ENCODE results near the gene PTPRA. TPM values are rescaled to one million over a fixed set of nuclear protein-coding genes. Genes with fewer than 3 reads are reported as not detected.

PTPRA gene
- total RNA-seq, 2 donors from 2014 or later = 36.7 to 42.7 TPM

- peaks cover 29% of the 10 kb centered on the region for H3K36me3 ChIP-seq
- DNase-seq (ENCODE audit: low spot score) = no peak
- TF ChIP-seq CTCF (IDR thresholded peaks at IDR 0.05) = no peak
Observed at GRCh38 chr20:2866236-2866635, 7.0 kb upstream of the PTPRA start.

GRCh38 chr20:2867081-2867864 lies 6.0 kb upstream of the PTPRA start:
- Histone ChIP-seq H3K9me3 (no peaks in the 10 kb centered on the region), H3K27ac (no peak overlapping the region), H3K27me3 (replicated peaks; ENCODE audit: insufficient read depth) (no peaks in the 10 kb centered on the region), H3K4me3 (no peak overlapping the region), H3K4me1 (ENCODE audit: control insufficient read depth in 1 of 2, low read depth in 2 of 2) (peaks cover 3 to 9% of the 10 kb centered on the region in 2 donors), H3K36me3 (peaks cover 26% of the 10 kb centered on the region)
- ATAC-seq (ENCODE audit: insufficient number of reproducible peaks, low FRiP score, low read depth) = no peak
- no peak for TF ChIP-seq CTCF (IDR thresholded peaks at IDR 0.05)
- DNase-seq (ENCODE audit: low spot score) = no peak

More at GRCh38 chr20:2866236-2866635, 7.0 kb upstream of the PTPRA start:
- Histone ChIP-seq H3K27ac (no peak overlapping the region), H3K9me3 (no peaks in the 10 kb centered on the region), H3K4me3 (no peak overlapping the region), H3K27me3 (replicated peaks; ENCODE audit: insufficient read depth) (no peaks in the 10 kb centered on the region), H3K4me1 (ENCODE audit: control insufficient read depth in 1 of 2, low read depth in 2 of 2) (peaks cover 0 to 3% of the 10 kb centered on the region in 2 donors)
- ATAC-seq (ENCODE audit: insufficient number of reproducible peaks, low FRiP score, low read depth) = no peak

GRCh38 chr20:2869381-2869780 lies 3.9 kb upstream of the PTPRA start:
- ATAC-seq (ENCODE audit: insufficient number of reproducible peaks, low FRiP score, low read depth) (no peak), DNase-seq (ENCODE audit: low spot score) (no peak)
- no peaks in the 10 kb centered on the region for H3K9me3 ChIP-seq
- H3K4me3 ChIP-seq = no peak overlapping the region
- no peak overlapping the region for H3K27ac ChIP-seq
- peaks cover 5 to 20% of the 10 kb centered on the region in 2 donors for H3K4me1 ChIP-seq (ENCODE audit: control insufficient read depth in 1 of 2, low read depth in 2 of 2)
- no peak for TF ChIP-seq CTCF (IDR thresholded peaks at IDR 0.05)
- H3K27me3 ChIP-seq (replicated peaks; ENCODE audit: insufficient read depth) = no peaks in the 10 kb centered on the region
- peaks cover 14% of the 10 kb centered on the region for H3K36me3 ChIP-seq

GRCh38 chr20:2871111-2871465 lies 2.2 kb upstream of the PTPRA start:
- Histone ChIP-seq H3K27me3 (replicated peaks; ENCODE audit: insufficient read depth) (no peaks in the 10 kb centered on the region), H3K4me1 (ENCODE audit: control insufficient read depth in 1 of 2, low read depth in 2 of 2) (peaks cover 11 to 37% of the 10 kb centered on the region in 2 donors), H3K27ac (no peak overlapping the region), H3K4me3 (no peak overlapping the region), H3K9me3 (no peaks in the 10 kb centered on the region), H3K36me3 (peaks cover 2% of the 10 kb centered on the region)
- ATAC-seq (ENCODE audit: insufficient number of reproducible peaks, low FRiP score, low read depth) (no peak), DNase-seq (ENCODE audit: low spot score) (no peak)
- TF ChIP-seq CTCF (IDR thresholded peaks at IDR 0.05) = no peak

GRCh38 chr20:2871661-2872458 lies 1.4 kb upstream of the PTPRA start:
- Histone ChIP-seq H3K27me3 (replicated peaks; ENCODE audit: insufficient read depth) (no peaks in the 10 kb centered on the region), H3K4me3 (peak overlapping the region; percentile 98), H3K4me1 (ENCODE audit: control insufficient read depth in 1 of 2, low read depth in 2 of 2) (peaks cover 11 to 40% of the 10 kb centered on the region in 2 donors), H3K27ac (no peak overlapping the region), H3K9me3 (no peaks in the 10 kb centered on the region), H3K36me3 (no peaks in the 10 kb centered on the region)
- DNase-seq (ENCODE audit: low spot score) = no peak
- ATAC-seq (ENCODE audit: insufficient number of reproducible peaks, low FRiP score, low read depth) = no peak
- no peak for TF ChIP-seq CTCF (IDR thresholded peaks at IDR 0.05)

Data from thoracic aorta (tissue), 2 donors.